K562 (cell line): ENCODE measurements around the gene CMTR1. TPM values are rescaled to one million over a fixed set of nuclear protein-coding genes. Genes with fewer than 3 reads are reported as not detected.

Experiments used
- ATF2 ChIP-seq: sonication (generic); formaldehyde crosslinking; IDR thresholded peaks from 2 replicates; pipeline ENCODE4 v1.8.1; 2022; ENCODE audit warnings: missing genetic modification reagents
- COPS2 ChIP-seq: fragments of 450-650 bp; conservative IDR thresholded peaks from 2 replicates; pipeline ENCODE4 v1.6.1; 2016; ENCODE audit warnings: mild to moderate bottlenecking, moderate library complexity
- FOSL1 ChIP-seq: fragments of 200-800 bp; sonication (Bioruptor generic); conservative IDR thresholded peaks from 2 replicates; pipeline ENCODE4 v1.6.1; 2016; ENCODE audit warnings: missing genetic modification characterization, missing compliant biosample characterization
- HNRNPL ChIP-seq: fragments of 200-400 bp; formaldehyde crosslinking; IDR thresholded peaks from 2 replicates; pipeline ENCODE4 v1.6.1; 2017; ENCODE audit warnings: low read depth, mild to moderate bottlenecking, low read length
- KHSRP ChIP-seq: fragments of 450-650 bp; IDR thresholded peaks from 2 replicates; pipeline ENCODE4 v1.6.1; 2017
- KLF13 ChIP-seq: fragments of 450-650 bp; IDR thresholded peaks from 2 replicates; pipeline ENCODE4 v1.6.1; 2016; ENCODE audit warnings: missing genetic modification characterization, low read depth, mild to moderate bottlenecking, missing compliant biosample characterization, moderate library complexity, borderline replicate concordance
- NCOA4 ChIP-seq: fragments of 450-650 bp; IDR thresholded peaks from 2 replicates; pipeline ENCODE4 v1.6.1; 2018; ENCODE audit warnings: mild to moderate bottlenecking; ENCODE audit not compliant: partially characterized antibody
- NFE2L1 ChIP-seq: fragments of 450-650 bp; IDR thresholded peaks from 2 replicates; pipeline ENCODE4 v1.6.1; 2016; ENCODE audit warnings: missing genetic modification characterization, low read depth, mild to moderate bottlenecking, missing compliant biosample characterization, moderate library complexity, borderline replicate concordance
- PHF8 ChIP-seq: fragments of 200-600 bp; sonication (generic); IDR thresholded peaks from 2 replicates; pipeline ENCODE4 v1.6.1; 2012; ENCODE audit warnings: mixed run types, mild to moderate bottlenecking, inconsistent platforms, low read length, moderate library complexity, borderline replicate concordance
- RBM22 ChIP-seq: fragments of 200-400 bp; formaldehyde crosslinking; IDR thresholded peaks from 2 replicates; pipeline ENCODE4 v1.6.1; 2018; ENCODE audit warnings: low read length, low read depth; ENCODE audit not compliant: poor library complexity, severe bottlenecking
- SUPT5H ChIP-seq: fragments of 450-650 bp; IDR thresholded peaks from 2 replicates; pipeline ENCODE4 v1.6.1; 2016
- THRAP3 ChIP-seq: fragments of 450-650 bp; IDR thresholded peaks from 2 replicates; pipeline ENCODE4 v1.6.1; 2016; ENCODE audit warnings: mild to moderate bottlenecking, inconsistent platforms, borderline replicate concordance
- WHSC1 ChIP-seq: IDR thresholded peaks from one replicate; pipeline ENCODE4 v1.6.1; 2012; ENCODE audit warnings: low read length, control low read depth, inconsistent platforms
- XRCC4 ChIP-seq: IDR thresholded peaks from one replicate; pipeline ENCODE4 v1.6.1; 2011; ENCODE audit not compliant: insufficient read depth, insufficient read length; ENCODE audit errors: extremely low read depth
- ZFP36 ChIP-seq: fragments of 150-350 bp; IDR thresholded peaks from 2 replicates; pipeline ENCODE4 v1.6.1; 2018; ENCODE audit warnings: low read length, low read depth; ENCODE audit not compliant: partially characterized antibody
- ZKSCAN3 ChIP-seq: fragments of 250-450 bp; sonication (Bioruptor Pico); IDR thresholded peaks from 2 replicates; pipeline ENCODE4 v1.4.0; 2020
- ZNF174 ChIP-seq: fragments of 250-450 bp; sonication (Bioruptor Pico); IDR thresholded peaks from 2 replicates; pipeline ENCODE4 v1.4.0; 2020; ENCODE audit warnings: mild to moderate bottlenecking
- ZNF212 ChIP-seq: fragments of 450-650 bp; formaldehyde crosslinking; IDR thresholded peaks from 2 replicates; pipeline ENCODE4 v1.4.0; 2020; ENCODE audit warnings: mild to moderate bottlenecking
- ZNF224 ChIP-seq: sonication (generic); formaldehyde crosslinking; IDR thresholded peaks from 2 replicates; pipeline ENCODE4 v1.8.0; 2022; ENCODE audit warnings: mild to moderate bottlenecking, missing genetic modification reagents
- ZNF232 ChIP-seq: sonication (generic); formaldehyde crosslinking; IDR thresholded peaks from 2 replicates; pipeline ENCODE4 v1.8.0; 2022; ENCODE audit warnings: mild to moderate bottlenecking, missing genetic modification reagents
- ZNF584 ChIP-seq: fragments of 200-800 bp; sonication (Bioruptor generic); IDR thresholded peaks from 2 replicates; pipeline ENCODE4 v1.6.1; 2016; ENCODE audit warnings: low read depth, mild to moderate bottlenecking, missing genetic modification characterization, missing compliant biosample characterization
- polyA plus RNA-seq, 8 experiments: library from polyadenylated mRNA; depleted of rRNA in 4 of 8; stranded (reverse) in 5 of 8; unstranded in 3 of 8; fragments of >200 nt; fragmentation: Nextera tagmentation in 2 of 8; fragmentation: Illumina TruSeq in 1 of 8; extraction: Ambion mirVana in 2 of 8; extraction: Trizol in 1 of 8; gene quantifications; 2 replicates each; pipeline versions ENCODE4 v1.2.1 to v1.2.3, GENCODE V29; 2011 to 2014; ENCODE audit warnings: inconsistent platforms in 1 of 8, missing spikeins in 1 of 8
- total RNA-seq, 7 experiments: library from RNA; depleted of rRNA in 6 of 7; stranded (reverse); fragments of >200 nt in 6 of 7; fragmentation: Illumina TruSeq in 2 of 7; extraction: Trizol in 2 of 7; gene quantifications; 2 replicates each; pipeline versions ENCODE4 v1.2.1 to v1.2.3, GENCODE V29; 2011 to 2021; ENCODE audit warnings: low replicate concordance in 1 of 7
- TF ChIP-seq, protein P1 (sequence below): fragments of 450-650 bp; formaldehyde crosslinking; IDR thresholded peaks from 2 replicates; pipeline ENCODE4 v1.4.0; 2022; ENCODE audit warnings: missing genetic modification characterization
- TF ChIP-seq, protein P2 (sequence below): fragments of 450-650 bp; IDR thresholded peaks from 2 replicates; pipeline ENCODE4 v1.6.1; 2016; ENCODE audit warnings: borderline replicate concordance
- TF ChIP-seq, protein P3 (sequence below): fragments of 250-450 bp; sonication (Bioruptor Pico); IDR thresholded peaks from 2 replicates; pipeline ENCODE4 v1.8.0; 2022; ENCODE audit warnings: inconsistent platforms

CMTR1 gene
- total and polyA plus RNA-seq, 9 of the 15 experiments (the other 6 are each of a cell fraction or from before 2014, with no cell fraction given) = 2.9 to 63.5 (median 49.5) TPM

GRCh38 chr6:37426945-37427510 is 6.0 kb upstream of the CMTR1 start (continued):
- TF ChIP-seq ZFP36 = no peak
- no peak for TF ChIP-seq ZNF212 (CRISPR knock-in tag)
- TF ChIP-seq, protein P1, sequence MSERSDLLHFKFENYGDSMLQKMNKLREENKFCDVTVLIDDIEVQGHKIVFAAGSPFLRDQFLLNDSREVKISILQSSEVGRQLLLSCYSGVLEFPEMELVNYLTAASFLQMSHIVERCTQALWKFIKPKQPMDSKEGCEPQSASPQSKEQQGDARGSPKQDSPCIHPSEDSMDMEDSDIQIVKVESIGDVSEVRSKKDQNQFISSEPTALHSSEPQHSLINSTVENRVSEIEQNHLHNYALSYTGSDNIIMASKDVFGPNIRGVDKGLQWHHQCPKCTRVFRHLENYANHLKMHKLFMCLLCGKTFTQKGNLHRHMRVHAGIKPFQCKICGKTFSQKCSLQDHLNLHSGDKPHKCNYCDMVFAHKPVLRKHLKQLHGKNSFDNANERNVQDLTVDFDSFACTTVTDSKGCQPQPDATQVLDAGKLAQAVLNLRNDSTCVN (CRISPR knock-in tag) = no peak
- TF ChIP-seq, protein P2, sequence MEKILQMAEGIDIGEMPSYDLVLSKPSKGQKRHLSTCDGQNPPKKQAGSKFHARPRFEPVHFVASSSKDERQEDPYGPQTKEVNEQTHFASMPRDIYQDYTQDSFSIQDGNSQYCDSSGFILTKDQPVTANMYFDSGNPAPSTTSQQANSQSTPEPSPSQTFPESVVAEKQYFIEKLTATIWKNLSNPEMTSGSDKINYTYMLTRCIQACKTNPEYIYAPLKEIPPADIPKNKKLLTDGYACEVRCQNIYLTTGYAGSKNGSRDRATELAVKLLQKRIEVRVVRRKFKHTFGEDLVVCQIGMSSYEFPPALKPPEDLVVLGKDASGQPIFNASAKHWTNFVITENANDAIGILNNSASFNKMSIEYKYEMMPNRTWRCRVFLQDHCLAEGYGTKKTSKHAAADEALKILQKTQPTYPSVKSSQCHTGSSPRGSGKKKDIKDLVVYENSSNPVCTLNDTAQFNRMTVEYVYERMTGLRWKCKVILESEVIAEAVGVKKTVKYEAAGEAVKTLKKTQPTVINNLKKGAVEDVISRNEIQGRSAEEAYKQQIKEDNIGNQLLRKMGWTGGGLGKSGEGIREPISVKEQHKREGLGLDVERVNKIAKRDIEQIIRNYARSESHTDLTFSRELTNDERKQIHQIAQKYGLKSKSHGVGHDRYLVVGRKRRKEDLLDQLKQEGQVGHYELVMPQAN = peak; percentile 74; the same call in 1 of the 2 replicates
- no peak for TF ChIP-seq ZNF174 (CRISPR knock-in tag)
- no peak for TF ChIP-seq NCOA4
- 0 out of 2 replicates have a peak, but pooled peaks have one; percentile 43 for TF ChIP-seq SUPT5H
- no peak for TF ChIP-seq ATF2 (CRISPR knock-in tag)
- TF ChIP-seq THRAP3 = no peak
- no peak for TF ChIP-seq COPS2
- no peak for TF ChIP-seq RBM22
- no peak for TF ChIP-seq XRCC4
- TF ChIP-seq ZNF584 (CRISPR knock-in tag) = peak; percentile 74
- no peak for TF ChIP-seq KHSRP
- TF ChIP-seq FOSL1 = peak; percentile 32; the same call in 1 of the 2 replicates
- TF ChIP-seq, protein P3, sequence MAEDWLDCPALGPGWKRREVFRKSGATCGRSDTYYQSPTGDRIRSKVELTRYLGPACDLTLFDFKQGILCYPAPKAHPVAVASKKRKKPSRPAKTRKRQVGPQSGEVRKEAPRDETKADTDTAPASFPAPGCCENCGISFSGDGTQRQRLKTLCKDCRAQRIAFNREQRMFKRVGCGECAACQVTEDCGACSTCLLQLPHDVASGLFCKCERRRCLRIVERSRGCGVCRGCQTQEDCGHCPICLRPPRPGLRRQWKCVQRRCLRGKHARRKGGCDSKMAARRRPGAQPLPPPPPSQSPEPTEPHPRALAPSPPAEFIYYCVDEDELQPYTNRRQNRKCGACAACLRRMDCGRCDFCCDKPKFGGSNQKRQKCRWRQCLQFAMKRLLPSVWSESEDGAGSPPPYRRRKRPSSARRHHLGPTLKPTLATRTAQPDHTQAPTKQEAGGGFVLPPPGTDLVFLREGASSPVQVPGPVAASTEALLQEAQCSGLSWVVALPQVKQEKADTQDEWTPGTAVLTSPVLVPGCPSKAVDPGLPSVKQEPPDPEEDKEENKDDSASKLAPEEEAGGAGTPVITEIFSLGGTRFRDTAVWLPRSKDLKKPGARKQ (CRISPR knock-in tag) = no peak
- no peak for TF ChIP-seq NFE2L1 (tag)
- TF ChIP-seq ZNF224 = no peak
- no peak for TF ChIP-seq HNRNPL
- 0 out of 2 replicates have a peak, but pooled peaks have one; percentile 10 for TF ChIP-seq PHF8
- TF ChIP-seq KLF13 (tag) = 0 out of 2 replicates have a peak, but pooled peaks have one; percentile 26
- no peak for TF ChIP-seq WHSC1
- TF ChIP-seq ZKSCAN3 (CRISPR knock-in tag) = no peak
- TF ChIP-seq ZNF232 (CRISPR knock-in tag) = no peak
